Loucy (cell line): ENCODE data around the gene PLAC8L1.

Source experiments
- EZH2phosphoT487 ChIP-seq: fragments of 200-600 bp; IDR thresholded peaks from 2 replicates; pipeline ENCODE4 v1.6.1; 2018; ENCODE audit warnings: antibody characterized with exemption, mild to moderate bottlenecking, moderate library complexity, borderline replicate concordance
- TF ChIP-seq, protein P1 (sequence below): fragments of 200-600 bp; sonication (generic); conservative IDR thresholded peaks from 2 replicates; pipeline ENCODE4 v1.5.1; 2014; ENCODE audit warnings: mild to moderate bottlenecking, antibody characterized with exemption, low read length

DNA sequence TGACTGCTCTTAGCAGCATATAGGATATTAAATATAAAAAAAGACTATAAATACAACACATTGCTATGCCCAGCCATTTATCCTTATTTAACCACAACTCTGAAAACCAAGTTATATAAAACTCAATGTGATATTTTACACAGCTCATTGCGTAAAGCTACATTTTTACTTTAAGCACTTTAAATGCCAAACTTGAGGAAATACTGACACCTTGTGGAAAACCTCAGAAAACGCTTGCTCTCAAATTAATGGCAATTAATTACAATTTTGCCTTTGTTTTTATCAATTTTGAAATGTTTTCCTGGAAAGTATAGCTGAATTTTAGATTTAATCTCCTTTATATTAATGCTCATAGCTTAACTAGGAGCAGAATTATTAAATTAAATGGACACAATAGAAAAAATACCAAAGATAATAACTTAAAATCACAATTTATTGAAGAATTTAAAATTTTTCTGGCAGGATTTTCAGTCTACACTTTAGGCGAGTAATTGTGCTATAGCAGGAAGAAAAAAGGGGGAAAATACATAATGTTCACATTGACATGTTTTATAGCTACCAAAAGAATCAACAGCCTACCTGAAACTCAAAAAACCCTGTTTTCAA lies 25.2 kb upstream of the PLAC8L1 start:
- TF ChIP-seq, protein P1, sequence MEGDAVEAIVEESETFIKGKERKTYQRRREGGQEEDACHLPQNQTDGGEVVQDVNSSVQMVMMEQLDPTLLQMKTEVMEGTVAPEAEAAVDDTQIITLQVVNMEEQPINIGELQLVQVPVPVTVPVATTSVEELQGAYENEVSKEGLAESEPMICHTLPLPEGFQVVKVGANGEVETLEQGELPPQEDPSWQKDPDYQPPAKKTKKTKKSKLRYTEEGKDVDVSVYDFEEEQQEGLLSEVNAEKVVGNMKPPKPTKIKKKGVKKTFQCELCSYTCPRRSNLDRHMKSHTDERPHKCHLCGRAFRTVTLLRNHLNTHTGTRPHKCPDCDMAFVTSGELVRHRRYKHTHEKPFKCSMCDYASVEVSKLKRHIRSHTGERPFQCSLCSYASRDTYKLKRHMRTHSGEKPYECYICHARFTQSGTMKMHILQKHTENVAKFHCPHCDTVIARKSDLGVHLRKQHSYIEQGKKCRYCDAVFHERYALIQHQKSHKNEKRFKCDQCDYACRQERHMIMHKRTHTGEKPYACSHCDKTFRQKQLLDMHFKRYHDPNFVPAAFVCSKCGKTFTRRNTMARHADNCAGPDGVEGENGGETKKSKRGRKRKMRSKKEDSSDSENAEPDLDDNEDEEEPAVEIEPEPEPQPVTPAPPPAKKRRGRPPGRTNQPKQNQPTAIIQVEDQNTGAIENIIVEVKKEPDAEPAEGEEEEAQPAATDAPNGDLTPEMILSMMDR, result peak; percentile 86
- no peak for TF ChIP-seq EZH2phosphoT487
